Osteocyte (in vitro differentiated cells): ENCODE results near the gene CHN1. TPM values are rescaled to one million over a fixed set of nuclear protein-coding genes. Genes with fewer than 3 reads are reported as not detected.

Experiments
- DNase-seq: peaks from one replicate; pipeline ENCODE4 v3.0.0; 2021; ENCODE audit warnings: mixed read lengths; ENCODE audit not compliant: unreplicated experiment; ENCODE audit errors: extremely low spot score
- H3K27ac Mint-ChIP-seq: one replicate; pipeline ENCODE4 v1.8.0; 2021; ENCODE audit warnings: mild to moderate bottlenecking, mixed read lengths; ENCODE audit not compliant: unreplicated experiment
- H3K27me3 Mint-ChIP-seq: one replicate; pipeline ENCODE4 v1.8.0; 2021; ENCODE audit warnings: mixed read lengths; ENCODE audit not compliant: unreplicated experiment
- H3K36me3 Mint-ChIP-seq: one replicate; pipeline ENCODE4 v1.8.0; 2021; ENCODE audit warnings: mixed read lengths; ENCODE audit not compliant: unreplicated experiment
- H3K4me1 Mint-ChIP-seq: one replicate; pipeline ENCODE4 v1.8.0; 2021; ENCODE audit warnings: mixed read lengths; ENCODE audit not compliant: unreplicated experiment
- H3K4me3 Mint-ChIP-seq: one replicate; pipeline ENCODE4 v1.8.0; 2021; ENCODE audit warnings: mild to moderate bottlenecking, moderate library complexity, mixed read lengths; ENCODE audit not compliant: unreplicated experiment
- H3K9me3 Mint-ChIP-seq: one replicate; pipeline ENCODE4 v1.8.0; 2021; ENCODE audit warnings: mixed read lengths; ENCODE audit not compliant: unreplicated experiment
- total RNA-seq: library from RNA; stranded (reverse); gene quantifications from 2 replicates; pipeline ENCODE4 v1.2.1, GENCODE V29; 2021
- TF ChIP-seq, protein P1 (sequence below): fragments of 200-600 bp; sonication (generic); IDR thresholded peaks from 2 replicates; pipeline ENCODE4 v1.5.0; 2021; ENCODE audit warnings: antibody characterized with exemption, mild to moderate bottlenecking, moderate library complexity

Gene CHN1
- total RNA-seq, 1 donor from 2014 or later: 22.3 TPM

DNA sequence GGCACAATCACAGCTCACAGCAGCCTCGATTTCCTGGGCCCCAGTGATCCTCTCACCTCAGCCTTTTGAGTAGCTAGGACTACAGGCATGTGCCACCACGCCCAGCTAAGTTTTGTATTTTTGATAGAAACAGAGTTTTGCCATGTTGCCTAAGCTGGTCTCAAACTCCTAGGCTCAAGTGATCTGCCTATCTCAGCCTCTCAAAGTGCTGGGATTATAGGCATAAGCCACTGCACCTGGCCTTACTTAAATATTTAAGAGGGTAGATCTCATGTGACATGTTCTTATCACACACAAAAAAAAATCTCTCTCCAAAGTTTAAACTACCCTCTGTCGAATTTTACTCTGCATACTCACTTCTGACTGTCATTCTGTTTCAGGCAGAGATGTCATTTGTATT lies 165.5 kb downstream of the CHN1 start:
- H3K27ac Mint-ChIP-seq: no peak overlapping the region

GRCh38 chr2:174836995-174837390 lies 168.2 kb downstream of the CHN1 start:
- H3K4me1 Mint-ChIP-seq: peaks cover 65% of the 10 kb centered on the region
- no peak for DNase-seq
- peaks cover 16% of the 10 kb centered on the region for H3K9me3 Mint-ChIP-seq
- peak overlapping the region; percentile 88 for H3K27ac Mint-ChIP-seq
- no peak overlapping the region for H3K4me3 Mint-ChIP-seq
- peaks cover 16% of the 10 kb centered on the region for H3K36me3 Mint-ChIP-seq
- H3K27me3 Mint-ChIP-seq: no peaks in the 10 kb centered on the region
- TF ChIP-seq, protein P1, sequence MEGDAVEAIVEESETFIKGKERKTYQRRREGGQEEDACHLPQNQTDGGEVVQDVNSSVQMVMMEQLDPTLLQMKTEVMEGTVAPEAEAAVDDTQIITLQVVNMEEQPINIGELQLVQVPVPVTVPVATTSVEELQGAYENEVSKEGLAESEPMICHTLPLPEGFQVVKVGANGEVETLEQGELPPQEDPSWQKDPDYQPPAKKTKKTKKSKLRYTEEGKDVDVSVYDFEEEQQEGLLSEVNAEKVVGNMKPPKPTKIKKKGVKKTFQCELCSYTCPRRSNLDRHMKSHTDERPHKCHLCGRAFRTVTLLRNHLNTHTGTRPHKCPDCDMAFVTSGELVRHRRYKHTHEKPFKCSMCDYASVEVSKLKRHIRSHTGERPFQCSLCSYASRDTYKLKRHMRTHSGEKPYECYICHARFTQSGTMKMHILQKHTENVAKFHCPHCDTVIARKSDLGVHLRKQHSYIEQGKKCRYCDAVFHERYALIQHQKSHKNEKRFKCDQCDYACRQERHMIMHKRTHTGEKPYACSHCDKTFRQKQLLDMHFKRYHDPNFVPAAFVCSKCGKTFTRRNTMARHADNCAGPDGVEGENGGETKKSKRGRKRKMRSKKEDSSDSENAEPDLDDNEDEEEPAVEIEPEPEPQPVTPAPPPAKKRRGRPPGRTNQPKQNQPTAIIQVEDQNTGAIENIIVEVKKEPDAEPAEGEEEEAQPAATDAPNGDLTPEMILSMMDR: no peak

More for the DNA sequence above, 165.5 kb downstream of the CHN1 start:
- peaks cover 5% of the 10 kb centered on the region for H3K36me3 Mint-ChIP-seq
- H3K27me3 Mint-ChIP-seq: no peaks in the 10 kb centered on the region
- no peak for DNase-seq
- TF ChIP-seq, protein P1: no peak
- peaks cover 5% of the 10 kb centered on the region for H3K9me3 Mint-ChIP-seq
- no peak overlapping the region for H3K4me3 Mint-ChIP-seq
- peaks cover 65% of the 10 kb centered on the region for H3K4me1 Mint-ChIP-seq

DNA sequence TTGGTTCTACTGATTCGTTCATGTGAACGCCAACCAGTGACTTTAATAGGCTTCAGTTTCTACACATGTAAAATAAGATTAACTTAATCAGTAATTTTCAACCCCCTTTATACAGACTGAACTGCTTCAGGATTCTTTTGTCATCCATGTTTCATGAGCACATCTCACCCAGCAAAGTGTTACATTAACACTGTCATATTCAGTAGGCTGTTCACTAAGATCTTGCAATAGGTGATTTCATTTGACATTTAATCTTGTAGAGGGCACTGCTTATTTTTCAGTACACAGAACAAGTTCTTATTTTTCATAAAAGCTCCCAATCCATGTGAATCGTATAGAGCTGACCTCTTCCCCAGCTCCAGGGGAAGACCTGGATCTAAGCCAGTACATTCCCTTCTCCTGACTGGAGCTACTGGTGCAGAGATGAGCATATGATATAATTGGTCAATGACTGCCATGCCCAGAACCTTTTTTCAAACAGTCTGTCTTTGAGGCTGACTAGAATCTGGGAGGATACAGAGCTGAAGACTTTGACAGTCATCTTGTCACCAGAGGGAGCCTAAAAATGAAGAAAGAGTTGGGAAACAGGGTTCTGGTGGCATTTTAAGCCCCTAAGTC lies 168.7 kb downstream of the CHN1 start:
- peaks cover 16% of the 10 kb centered on the region for H3K9me3 Mint-ChIP-seq
- TF ChIP-seq, protein P1: no peak
- H3K36me3 Mint-ChIP-seq: peaks cover 16% of the 10 kb centered on the region
- peaks cover 61% of the 10 kb centered on the region for H3K4me1 Mint-ChIP-seq
- no peak overlapping the region for H3K4me3 Mint-ChIP-seq
- no peaks in the 10 kb centered on the region for H3K27me3 Mint-ChIP-seq
- H3K27ac Mint-ChIP-seq: peak overlapping the region; percentile 88
- DNase-seq: no peak

DNA sequence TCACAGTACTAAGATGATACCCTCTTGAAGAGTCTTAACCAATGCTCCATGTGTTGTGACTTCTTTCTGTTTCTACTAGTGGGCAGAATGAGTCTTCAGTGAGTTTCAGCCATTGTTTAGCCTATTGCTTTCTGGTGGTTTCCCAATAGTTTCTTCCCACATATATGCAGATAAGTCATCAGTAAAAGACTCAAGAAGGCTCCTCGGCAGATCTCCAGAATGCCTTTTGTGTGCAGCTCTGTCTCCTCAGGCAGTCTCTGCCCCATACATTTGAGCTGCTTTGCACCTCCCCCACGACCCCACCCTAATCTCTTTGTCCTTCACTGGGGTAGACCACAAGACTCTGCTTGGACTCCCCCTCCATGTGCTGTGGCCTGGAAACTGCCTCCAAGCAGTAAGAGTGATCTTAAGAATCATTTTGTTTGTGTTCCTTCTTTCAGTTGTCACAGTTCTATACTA lies 169.4 kb downstream of the CHN1 start:
- DNase-seq: no peak
- Mint-ChIP-seq H3K4me3 (no peak overlapping the region), H3K36me3 (peaks cover 16% of the 10 kb centered on the region), H3K27me3 (no peaks in the 10 kb centered on the region), H3K4me1 (peaks cover 55% of the 10 kb centered on the region), H3K27ac (peak overlapping the region; percentile 88), H3K9me3 (peaks cover 16% of the 10 kb centered on the region)
- TF ChIP-seq, protein P1: no peak

- no peak for DNase-seq
- TF ChIP-seq, protein P1: no peak
- peaks cover 16% of the 10 kb centered on the region for H3K9me3 Mint-ChIP-seq
- peaks cover 16% of the 10 kb centered on the region for H3K36me3 Mint-ChIP-seq
- peak overlapping the region; percentile 62 for H3K27ac Mint-ChIP-seq
- no peak overlapping the region for H3K4me3 Mint-ChIP-seq
- H3K27me3 Mint-ChIP-seq: no peaks in the 10 kb centered on the region
- peaks cover 42% of the 10 kb centered on the region for H3K4me1 Mint-ChIP-seq
These were observed 171.4 kb downstream of the CHN1 start for GRCh38 chr2:174833737-174834136.
